ENCODE data around the gene SMCHD1. TPM values are rescaled to one million over a fixed set of nuclear protein-coding genes. Genes with fewer than 3 reads are reported as not detected.

The SMCHD1 gene
- polyA plus RNA-seq, 1 experiment, result 10.5 TPM

GRCh38 chr18:2699001-2699400 is 43.5 kb downstream of the SMCHD1 start:
- Histone ChIP-seq H3K4me3 (ENCODE audit: low read depth, low read length) (no peak overlapping the region), H3K27me3 (ENCODE audit: control insufficient read depth, insufficient read depth, low read length) (no peaks in the 10 kb centered on the region), H3K36me3 (ENCODE audit: control insufficient read depth, insufficient read depth, low read length) (peaks cover 1% of the 10 kb centered on the region; the same call in 1 of the 2 replicates)
- no peak for TF ChIP-seq CTCF (IDR thresholded peaks at IDR 0.05; ENCODE audit: insufficient read depth, low read depth, low read length)
- no peak for DNase-seq (ENCODE audit: low read depth)
- ChIA-PET CTCF (no interaction called here), POLR2A (no interaction called here)

- CTCF ChIA-PET, result interaction anchor here (1.6 kb wide), 1 partner anchor 10 kb away, joined by 5 read pairs; no protein-coding TSS in a partner anchor
- no peak for DNase-seq (ENCODE audit: low read depth)
- Histone ChIP-seq H3K27me3 (ENCODE audit: control insufficient read depth, insufficient read depth, low read length) (no peaks in the 10 kb centered on the region), H3K36me3 (ENCODE audit: control insufficient read depth, insufficient read depth, low read length) (peaks cover 6% of the 10 kb centered on the region), H3K4me3 (ENCODE audit: low read depth, low read length) (no peak overlapping the region)
- no peak for TF ChIP-seq CTCF (IDR thresholded peaks at IDR 0.05; ENCODE audit: insufficient read depth, low read depth, low read length)
- POLR2A ChIA-PET, result no interaction called here
Measured at GRCh38 chr18:2704541-2704940, 49.0 kb downstream of the SMCHD1 start.

GRCh38 chr18:2706903-2707302 is 51.4 kb downstream of the SMCHD1 start:
- no peak for TF ChIP-seq CTCF (IDR thresholded peaks at IDR 0.05; ENCODE audit: insufficient read depth, low read depth, low read length)
- Histone ChIP-seq H3K4me3 (ENCODE audit: low read depth, low read length) (no peak overlapping the region), H3K36me3 (ENCODE audit: control insufficient read depth, insufficient read depth, low read length) (peaks cover 10% of the 10 kb centered on the region), H3K27me3 (ENCODE audit: control insufficient read depth, insufficient read depth, low read length) (no peaks in the 10 kb centered on the region)
- no peak for DNase-seq (ENCODE audit: low read depth)
- ChIA-PET CTCF (no interaction called here), POLR2A (no interaction called here)

- DNase-seq (ENCODE audit: low read depth), result no peak
- TF ChIP-seq CTCF (IDR thresholded peaks at IDR 0.05; ENCODE audit: insufficient read depth, low read depth, low read length), result no peak
- H3K4me3 ChIP-seq (ENCODE audit: low read depth, low read length), result no peak overlapping the region
- ChIA-PET CTCF (no interaction called here), POLR2A (no interaction called here)
- peaks cover 10% of the 10 kb centered on the region for H3K36me3 ChIP-seq (ENCODE audit: control insufficient read depth, insufficient read depth, low read length)
- no peaks in the 10 kb centered on the region for H3K27me3 ChIP-seq (ENCODE audit: control insufficient read depth, insufficient read depth, low read length)
Measured at GRCh38 chr18:2707551-2708168, 52.1 kb downstream of the SMCHD1 start.

GRCh38 chr18:2709316-2709715 is 53.8 kb downstream of the SMCHD1 start:
- no peaks in the 10 kb centered on the region for H3K27me3 ChIP-seq (ENCODE audit: control insufficient read depth, insufficient read depth, low read length)
- H3K4me3 ChIP-seq (ENCODE audit: low read depth, low read length), result no peak overlapping the region
- ChIA-PET POLR2A (no interaction called here), CTCF (no interaction called here)
- peaks cover 10% of the 10 kb centered on the region for H3K36me3 ChIP-seq (ENCODE audit: control insufficient read depth, insufficient read depth, low read length)
- no peak for DNase-seq (ENCODE audit: low read depth)
- no peak for TF ChIP-seq CTCF (IDR thresholded peaks at IDR 0.05; ENCODE audit: insufficient read depth, low read depth, low read length)

All from BJ (cell line).